GM03348 (cell line): Measurements from ENCODE around the gene ZSCAN20.
A peak's percentile ranks its signal among the peaks of the same experiment; 100 is the strongest.
"Not testable (repeated sequence)": the region's sequence is repeated elsewhere in the genome, so short reads cannot be mapped to it uniquely, and the experiment has no call there.

Source experiments
- DNase-seq: peaks from one replicate; pipeline ENCODE4 v3.0.0; 2012; ENCODE audit warnings: low spot score

ZSCAN20 gene

GRCh38 chr1:33488624-33489023 lies 16.2 kb downstream of the ZSCAN20 start:
- DNase-seq: no peak

GRCh38 chr1:33494929-33495328 lies 22.5 kb downstream of the ZSCAN20 start:
- no peak for DNase-seq

- DNase-seq: no peak
These were observed 25.0 kb downstream of the ZSCAN20 start for GRCh38 chr1:33497410-33497809.

- no peak for DNase-seq
These were observed 28.1 kb downstream of the ZSCAN20 start for GRCh38 chr1:33500547-33500946.

GRCh38 chr1:33501309-33501708 lies 28.9 kb downstream of the ZSCAN20 start:
- DNase-seq: no peak

GRCh38 chr1:33501774-33502173 lies 29.3 kb downstream of the ZSCAN20 start:
- no peak for DNase-seq

GRCh38 chr1:33502726-33503125 lies 30.3 kb downstream of the ZSCAN20 start:
- DNase-seq: peak; percentile 40

GRCh38 chr1:33503506-33503905 lies 31.1 kb downstream of the ZSCAN20 start:
- no peak for DNase-seq

- no peak for DNase-seq
These were observed 35.2 kb downstream of the ZSCAN20 start for GRCh38 chr1:33507661-33508060.

GRCh38 chr1:33508151-33508550 lies 35.7 kb downstream of the ZSCAN20 start:
- DNase-seq: no peak

- not testable (repeated sequence) for DNase-seq
These were observed 36.8 kb downstream of the ZSCAN20 start for GRCh38 chr1:33509276-33509675.

- DNase-seq: no peak
These were observed 40.0 kb downstream of the ZSCAN20 start for GRCh38 chr1:33512226-33513011.

- no peak for DNase-seq
These were observed 42.7 kb downstream of the ZSCAN20 start for GRCh38 chr1:33515112-33515511.

- no peak for DNase-seq
These were observed 43.2 kb downstream of the ZSCAN20 start for GRCh38 chr1:33515607-33516006.

GRCh38 chr1:33516428-33516827 lies 44.0 kb downstream of the ZSCAN20 start:
- no peak for DNase-seq

- DNase-seq: no peak
These were observed 44.6 kb downstream of the ZSCAN20 start for GRCh38 chr1:33516891-33517567.

GRCh38 chr1:33517596-33518250 lies 45.3 kb downstream of the ZSCAN20 start:
- peak; percentile 36 for DNase-seq

GRCh38 chr1:33519240-33519884 lies 46.9 kb downstream of the ZSCAN20 start:
- no peak for DNase-seq

GRCh38 chr1:33524586-33524985 lies 52.1 kb downstream of the ZSCAN20 start:
- DNase-seq: no peak

- DNase-seq: no peak
These were observed 55.5 kb downstream of the ZSCAN20 start for GRCh38 chr1:33527934-33528333.

GRCh38 chr1:33529957-33530356 lies 57.5 kb downstream of the ZSCAN20 start:
- no peak for DNase-seq

- DNase-seq: no peak
These were observed 59.8 kb downstream of the ZSCAN20 start for GRCh38 chr1:33532250-33532649.

GRCh38 chr1:33532936-33533335 lies 60.5 kb downstream of the ZSCAN20 start:
- no peak for DNase-seq
